GM18951 (cell line): ENCODE data around the gene COL9A3.

Source experiments
- POLR2A ChIP-seq: IDR thresholded peaks from 4 replicates; pipeline ENCODE4 v1.6.1; 2011; ENCODE audit warnings: mild to moderate bottlenecking; ENCODE audit not compliant: insufficient read length, insufficient read depth; ENCODE audit errors: extremely low read depth
- in situ Hi-C: fragments of 300-500 bp; cut with MboI; formaldehyde crosslinking; loops from one replicate; pipeline ENCODE4 v1.12.0; 2022; ENCODE audit warnings: low sequenced_read_pairs, mixed read lengths, inconsistent platforms; ENCODE audit not compliant: unreplicated experiment

COL9A3 gene

GRCh38 chr20:62880935-62881661, 64.2 kb downstream of the COL9A3 start:
- TF ChIP-seq POLR2A = no peak

GRCh38 chr20:62881662-62882395, 65.0 kb downstream of the COL9A3 start:
- in situ Hi-C loops = no loop called here
- no peak for TF ChIP-seq POLR2A

More at GRCh38 chr20:62880935-62881661, 64.2 kb downstream of the COL9A3 start:
- in situ Hi-C loops = no loop called here

DNA sequence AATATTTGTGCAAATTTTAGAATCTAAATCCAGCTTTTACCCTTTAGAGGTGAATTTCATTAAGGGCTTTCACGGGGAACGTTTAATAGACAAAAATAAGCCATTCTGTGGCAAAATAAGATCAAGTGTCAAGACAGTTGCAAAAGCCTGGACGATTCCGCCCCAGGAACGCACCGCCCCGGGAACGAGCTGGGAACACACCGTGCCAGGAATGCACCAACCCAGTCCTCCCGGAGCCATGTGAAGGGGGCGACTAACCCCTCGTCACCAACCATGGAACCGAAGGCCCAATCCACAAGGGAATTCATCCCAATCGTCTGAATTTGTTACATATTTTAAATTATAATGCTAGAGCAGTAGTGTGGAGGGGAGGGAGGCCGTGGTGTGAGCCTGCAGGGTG, 65.6 kb downstream of the COL9A3 start:
- in situ Hi-C loops = no loop called here
- TF ChIP-seq POLR2A = no peak

DNA sequence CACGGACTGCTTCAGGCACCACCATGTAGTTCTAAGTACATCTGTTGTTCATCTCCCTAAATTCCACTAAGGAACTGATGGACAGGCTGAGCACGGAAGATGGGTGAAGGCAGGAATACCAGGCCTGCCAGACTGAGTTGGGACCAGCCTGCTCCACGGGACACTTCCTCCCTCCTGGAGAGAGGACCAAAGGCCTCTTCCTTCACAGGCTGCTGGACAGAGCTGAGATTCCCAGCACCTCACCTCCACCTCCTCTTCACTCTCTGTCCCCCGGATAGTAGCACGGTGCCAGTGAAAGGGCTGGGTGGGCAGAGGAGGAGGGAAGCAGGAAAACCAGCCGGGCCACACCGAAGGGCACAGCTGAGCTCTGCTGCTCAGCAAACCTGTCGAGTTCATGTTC, 67.7 kb downstream of the COL9A3 start:
- no peak for TF ChIP-seq POLR2A
- in situ Hi-C loops = no loop called here

GRCh38 chr20:62885046-62885895, 68.4 kb downstream of the COL9A3 start:
- in situ Hi-C loops = no loop called here
- no peak for TF ChIP-seq POLR2A

DNA sequence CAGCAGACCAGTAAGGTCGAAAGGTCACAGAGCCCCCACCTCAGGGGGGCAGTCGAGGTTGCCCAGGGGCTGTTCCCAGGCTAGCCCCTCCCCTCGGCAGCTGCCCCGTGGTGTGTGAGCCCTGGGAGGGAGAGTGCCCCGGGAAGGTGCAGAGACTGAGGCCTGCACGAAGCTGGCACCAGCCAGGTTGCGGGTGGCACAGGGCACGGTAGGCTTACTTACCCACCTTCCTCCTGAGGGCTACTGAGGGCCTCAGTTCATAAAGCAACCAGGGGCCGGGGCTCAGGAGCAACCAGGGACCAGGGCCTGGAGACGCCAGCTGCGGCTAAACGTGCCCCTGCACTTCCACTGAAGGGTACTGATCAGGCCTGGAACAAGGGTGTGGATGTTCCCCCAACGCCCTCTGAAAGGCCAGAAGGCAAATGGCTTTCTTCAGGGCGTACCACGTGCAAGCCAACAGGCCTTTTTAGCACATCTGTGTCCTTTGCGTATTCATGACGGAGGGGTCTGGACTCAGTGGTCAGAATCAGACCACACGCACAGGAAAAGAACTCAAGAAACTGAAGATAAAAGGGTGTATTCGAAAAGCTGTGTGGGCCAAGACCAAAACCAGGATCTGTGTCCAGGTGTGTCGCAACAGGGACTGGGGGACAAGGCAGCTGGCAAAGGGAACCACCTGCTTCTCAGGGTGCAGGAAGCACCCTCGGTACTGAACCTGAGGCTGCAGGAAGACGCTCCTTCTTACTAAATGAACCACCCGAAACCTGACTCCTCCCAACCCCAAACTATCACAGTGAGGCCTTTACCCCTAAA, 69.3 kb downstream of the COL9A3 start:
- TF ChIP-seq POLR2A = no peak
- in situ Hi-C loops = no loop called here

GRCh38 chr20:62886709-62887058, 69.8 kb downstream of the COL9A3 start:
- in situ Hi-C loops = no loop called here
- no peak for TF ChIP-seq POLR2A

DNA sequence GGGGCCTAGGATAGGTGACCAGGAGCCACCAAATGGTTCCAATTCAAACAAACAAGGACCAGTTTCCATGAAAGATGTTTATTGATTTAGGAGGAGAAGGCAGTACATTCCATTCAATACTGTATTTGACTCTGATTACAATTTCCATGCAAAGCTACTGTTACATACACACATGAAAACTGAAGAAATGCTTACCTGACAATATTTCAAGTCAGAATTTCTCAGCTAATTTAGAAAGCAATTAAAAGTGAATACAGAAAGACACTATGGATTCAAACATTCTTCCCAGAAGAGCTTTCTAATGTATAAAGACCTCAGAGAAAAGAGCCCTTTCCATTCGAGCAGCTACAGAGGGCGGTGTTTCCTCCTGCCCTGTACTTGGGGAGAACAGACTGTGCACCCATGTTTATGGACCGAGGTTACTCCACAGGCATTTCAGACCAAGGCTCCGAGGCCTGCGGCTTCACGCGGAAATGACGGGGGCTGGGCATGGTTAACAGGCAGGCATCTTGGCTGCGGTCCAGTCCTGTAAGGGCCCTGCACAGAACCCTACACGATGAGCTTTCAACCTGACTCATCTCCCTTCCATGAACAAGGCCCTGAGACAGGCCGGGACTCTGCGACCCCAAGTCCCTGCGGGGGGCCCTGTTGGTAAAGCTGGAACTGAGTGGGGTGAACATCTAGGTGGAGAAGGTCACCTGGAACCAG, 70.5 kb downstream of the COL9A3 start:
- TF ChIP-seq POLR2A = no peak
- in situ Hi-C loops = no loop called here

DNA sequence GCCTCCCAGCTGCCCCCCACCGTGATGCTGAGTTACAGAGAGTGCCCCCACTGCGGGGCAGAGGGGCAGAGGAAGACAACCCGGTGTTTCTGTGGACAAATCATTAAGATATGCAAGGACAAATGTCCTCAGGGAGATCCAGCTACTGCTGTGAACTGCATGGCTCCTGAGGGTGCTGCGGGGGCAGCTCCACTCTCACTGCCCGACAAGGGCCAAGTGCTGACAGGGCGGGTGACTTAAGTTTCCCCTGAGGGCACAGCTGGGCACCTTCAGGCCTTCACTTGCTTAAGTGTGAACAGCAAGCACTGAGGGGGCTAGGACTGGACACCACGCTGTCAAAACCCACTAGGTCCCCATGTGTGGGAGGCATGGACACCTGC, 71.0 kb downstream of the COL9A3 start:
- in situ Hi-C loops = no loop called here
- TF ChIP-seq POLR2A = no peak

- no peak for TF ChIP-seq POLR2A
- in situ Hi-C loops = no loop called here
These were observed 71.6 kb downstream of the COL9A3 start for GRCh38 chr20:62888406-62888805.

GRCh38 chr20:62888910-62889309, 72.1 kb downstream of the COL9A3 start:
- in situ Hi-C loops = no loop called here

DNA sequence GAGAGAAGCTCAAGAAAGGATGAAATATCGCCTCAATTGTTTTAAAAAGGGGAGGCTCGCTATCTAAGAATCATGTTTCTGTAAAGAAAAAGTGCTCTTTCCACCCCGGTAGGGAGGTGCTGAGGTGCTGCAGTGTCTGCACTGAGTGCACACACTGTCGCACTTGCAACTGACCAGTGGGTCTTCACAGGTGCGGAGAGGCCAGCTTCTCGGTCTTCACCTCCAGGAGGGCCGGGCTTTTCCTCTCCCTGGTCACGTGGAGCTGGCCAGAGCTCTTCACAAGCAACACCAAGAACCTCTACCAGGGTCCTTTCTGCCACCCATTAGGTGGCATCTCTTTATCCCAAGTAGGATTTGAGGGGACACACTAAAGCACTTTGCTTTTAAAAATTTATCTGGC, 72.6 kb downstream of the COL9A3 start:
- in situ Hi-C loops = no loop called here
- TF ChIP-seq POLR2A = no peak

More at GRCh38 chr20:62888910-62889309, 72.1 kb downstream of the COL9A3 start:
- no peak for TF ChIP-seq POLR2A
